ENCODE measurements around the gene TRIM31.

- TF ChIP-seq CTCF (IDR thresholded peaks at IDR 0.05; ENCODE audit: poor library complexity, severe bottlenecking) (no peak), EZH2 (IDR thresholded peaks at IDR 0.05; ENCODE audit: borderline replicate concordance, insufficient read depth, low read length, poor library complexity, severe bottlenecking) (no peak), SMC3 (conservative IDR thresholded peaks at IDR 0.05; ENCODE audit: poor library complexity) (no peak), EP300 (conservative IDR thresholded peaks at IDR 0.05; ENCODE audit: poor library complexity, severe bottlenecking) (no peak), RAD21 (conservative IDR thresholded peaks at IDR 0.05) (no peak)
Measured at GRCh38 chr6:30149234-30149633, 36.3 kb upstream of the TRIM31 start.

Measured in neural cell (in vitro differentiated cells).